T-helper 17 cell (primary cell): ENCODE measurements around the gene GAREM1. TPM values are rescaled to one million over a fixed set of nuclear protein-coding genes. Genes with fewer than 3 reads are reported as not detected.
A peak's percentile ranks its signal among the peaks of the same experiment; 100 is the strongest.
"Not testable (repeated sequence)": the region's sequence is repeated elsewhere in the genome, so short reads cannot be mapped to it uniquely, and the experiment has no call there.

Source experiments
- ATAC-seq: fragments of 150-1000 bp; cut with Tn5 transposase; 2 replicates; pipeline ENCODE4 v1.10.0; 2021; ENCODE audit warnings: mild to moderate bottlenecking, moderate library complexity
- DNase-seq, 3 donors: peaks; one replicate each; pipeline versions ENCODE4 v3.0.0 to v3.0.0-alpha.2; 2020 to 2021
- H3K9me3 ChIP-seq: one replicate; pipeline ENCODE4 v1.7.0; 2013; ENCODE audit warnings: low read length, mild to moderate bottlenecking; ENCODE audit not compliant: control insufficient read depth, poor library complexity, severe bottlenecking
- H3K27ac Mint-ChIP-seq: one replicate; pipeline ENCODE4 v1.8.0; 2022; ENCODE audit warnings: mild to moderate bottlenecking, moderate library complexity, mixed read lengths
- H3K27me3 Mint-ChIP-seq: one replicate; pipeline ENCODE4 v1.8.0; 2022; ENCODE audit warnings: mixed read lengths
- H3K36me3 Mint-ChIP-seq: one replicate; pipeline ENCODE4 v1.8.0; 2022; ENCODE audit warnings: low read depth, mixed read lengths
- H3K4me1 Mint-ChIP-seq: one replicate; pipeline ENCODE4 v1.8.0; 2022; ENCODE audit warnings: mild to moderate bottlenecking, mixed read lengths
- H3K4me3 Mint-ChIP-seq: one replicate; pipeline ENCODE4 v1.8.0; 2022; ENCODE audit warnings: mild to moderate bottlenecking, moderate library complexity, mixed read lengths
- total RNA-seq, 4 donors: library from RNA in 2 of 4; stranded (reverse) in 2 of 4; gene quantifications; one replicate each; pipeline ENCODE4 v1.2.3 and lab custom pipeline; 2022 to 2026

GAREM1 gene
- total RNA-seq, 2 donors from 2014 or later = 0.10 to 0.13 TPM

GRCh38 chr18:32295604-32296003 lies 175.1 kb downstream of the GAREM1 start:
- H3K9me3 ChIP-seq = no peaks in the 10 kb centered on the region
- no peak overlapping the region for H3K4me3 Mint-ChIP-seq
- no peak overlapping the region for H3K27ac Mint-ChIP-seq
- no peaks in the 10 kb centered on the region for H3K4me1 Mint-ChIP-seq
- peaks cover 22% of the 10 kb centered on the region for H3K27me3 Mint-ChIP-seq
- ATAC-seq (no peak), DNase-seq (no peak)
- no peaks in the 10 kb centered on the region for H3K36me3 Mint-ChIP-seq

- no peak for ATAC-seq
- Mint-ChIP-seq H3K36me3 (no peaks in the 10 kb centered on the region), H3K4me1 (no peaks in the 10 kb centered on the region), H3K27ac (no peak overlapping the region), H3K4me3 (no peak overlapping the region), H3K27me3 (peaks cover 17% of the 10 kb centered on the region)
- no peak for DNase-seq
- no peaks in the 10 kb centered on the region for H3K9me3 ChIP-seq
These were observed 177.6 kb downstream of the GAREM1 start for GRCh38 chr18:32293107-32293506.

GRCh38 chr18:32291623-32292022 lies 179.1 kb downstream of the GAREM1 start:
- peaks cover 22% of the 10 kb centered on the region for H3K27me3 Mint-ChIP-seq
- H3K9me3 ChIP-seq, H3K4me1 Mint-ChIP-seq, H3K27ac Mint-ChIP-seq, H3K36me3 Mint-ChIP-seq, DNase-seq, H3K4me3 Mint-ChIP-seq, ATAC-seq: not testable (repeated sequence)

- H3K4me3 Mint-ChIP-seq = no peak overlapping the region
- DNase-seq = no peak
These were observed 179.9 kb downstream of the GAREM1 start for GRCh38 chr18:32290810-32291209.

GRCh38 chr18:32289483-32290075 lies 181.1 kb downstream of the GAREM1 start:
- ATAC-seq = no peak
- peaks cover 38% of the 10 kb centered on the region for H3K27me3 Mint-ChIP-seq
- no peak overlapping the region for H3K4me3 Mint-ChIP-seq
- no peaks in the 10 kb centered on the region for H3K9me3 ChIP-seq
- H3K4me1 Mint-ChIP-seq = peaks cover 3% of the 10 kb centered on the region
- no peak overlapping the region for H3K27ac Mint-ChIP-seq
- peaks cover 6% of the 10 kb centered on the region for H3K36me3 Mint-ChIP-seq
- DNase-seq = peak in 1 of 3 donors; percentile 15

More at GRCh38 chr18:32290810-32291209, 179.9 kb downstream of the GAREM1 start:
- H3K27me3 Mint-ChIP-seq = peaks cover 29% of the 10 kb centered on the region
- H3K4me1 Mint-ChIP-seq = peaks cover 3% of the 10 kb centered on the region
- no peak overlapping the region for H3K27ac Mint-ChIP-seq
- no peak for ATAC-seq
- peaks cover 5% of the 10 kb centered on the region for H3K36me3 Mint-ChIP-seq
- no peaks in the 10 kb centered on the region for H3K9me3 ChIP-seq

- peaks cover 3% of the 10 kb centered on the region for H3K4me1 Mint-ChIP-seq
- ATAC-seq = no peak
- peaks cover 30% of the 10 kb centered on the region for H3K27me3 Mint-ChIP-seq
- H3K4me3 Mint-ChIP-seq = no peak overlapping the region
- H3K9me3 ChIP-seq = no peaks in the 10 kb centered on the region
- H3K27ac Mint-ChIP-seq = no peak overlapping the region
- peaks cover 6% of the 10 kb centered on the region for H3K36me3 Mint-ChIP-seq
- DNase-seq = no peak
These were observed 182.8 kb downstream of the GAREM1 start for GRCh38 chr18:32287873-32288272.

- DNase-seq (no peak), ATAC-seq (no peak)
These were observed 183.4 kb downstream of the GAREM1 start for GRCh38 chr18:32287249-32287648.

GRCh38 chr18:32286749-32287148 lies 183.9 kb downstream of the GAREM1 start:
- peaks cover 23% of the 10 kb centered on the region for H3K27me3 Mint-ChIP-seq
- H3K27ac Mint-ChIP-seq = no peak overlapping the region
- H3K36me3 Mint-ChIP-seq = peaks cover 6% of the 10 kb centered on the region
- no peak overlapping the region for H3K4me3 Mint-ChIP-seq
- peaks cover 3% of the 10 kb centered on the region for H3K4me1 Mint-ChIP-seq
- DNase-seq (no peak), ATAC-seq (no peak)
- H3K9me3 ChIP-seq = no peaks in the 10 kb centered on the region

More at GRCh38 chr18:32287249-32287648, 183.4 kb downstream of the GAREM1 start:
- Mint-ChIP-seq H3K27me3 (peaks cover 23% of the 10 kb centered on the region), H3K4me3 (no peak overlapping the region), H3K36me3 (peaks cover 6% of the 10 kb centered on the region), H3K27ac (no peak overlapping the region), H3K4me1 (peaks cover 3% of the 10 kb centered on the region)
- no peaks in the 10 kb centered on the region for H3K9me3 ChIP-seq

GRCh38 chr18:32284284-32284683 lies 186.4 kb downstream of the GAREM1 start:
- no peak overlapping the region for H3K4me3 Mint-ChIP-seq
- ATAC-seq = no peak
- DNase-seq = no peak
- peaks cover 23% of the 10 kb centered on the region for H3K27me3 Mint-ChIP-seq
- peaks cover 6% of the 10 kb centered on the region for H3K36me3 Mint-ChIP-seq
- peaks cover 3% of the 10 kb centered on the region for H3K4me1 Mint-ChIP-seq
- H3K9me3 ChIP-seq = no peaks in the 10 kb centered on the region
- no peak overlapping the region for H3K27ac Mint-ChIP-seq

- H3K36me3 Mint-ChIP-seq = peaks cover 2% of the 10 kb centered on the region
- ATAC-seq (no peak), DNase-seq (no peak)
- no peaks in the 10 kb centered on the region for H3K9me3 ChIP-seq
- no peak overlapping the region for H3K27ac Mint-ChIP-seq
- no peaks in the 10 kb centered on the region for H3K4me1 Mint-ChIP-seq
- no peak overlapping the region for H3K4me3 Mint-ChIP-seq
- peaks cover 28% of the 10 kb centered on the region for H3K27me3 Mint-ChIP-seq
These were observed 189.8 kb downstream of the GAREM1 start for GRCh38 chr18:32280911-32281310.

GRCh38 chr18:32280188-32280783 lies 190.4 kb downstream of the GAREM1 start:
- no peaks in the 10 kb centered on the region for H3K36me3 Mint-ChIP-seq
- no peak overlapping the region for H3K27ac Mint-ChIP-seq
- H3K4me1 Mint-ChIP-seq = no peaks in the 10 kb centered on the region
- H3K4me3 Mint-ChIP-seq = no peak overlapping the region
- H3K27me3 Mint-ChIP-seq = peaks cover 26% of the 10 kb centered on the region
- no peaks in the 10 kb centered on the region for H3K9me3 ChIP-seq
- ATAC-seq (no peak), DNase-seq (no peak)

- ATAC-seq (no peak), DNase-seq (no peak)
- H3K36me3 Mint-ChIP-seq = no peaks in the 10 kb centered on the region
- no peak overlapping the region for H3K27ac Mint-ChIP-seq
- no peak overlapping the region for H3K4me3 Mint-ChIP-seq
- H3K9me3 ChIP-seq = no peaks in the 10 kb centered on the region
- H3K4me1 Mint-ChIP-seq = no peaks in the 10 kb centered on the region
- H3K27me3 Mint-ChIP-seq = peaks cover 40% of the 10 kb centered on the region
These were observed 192.4 kb downstream of the GAREM1 start for GRCh38 chr18:32278177-32278799.

- H3K36me3 Mint-ChIP-seq = no peaks in the 10 kb centered on the region
- no peak for DNase-seq
- peaks cover 47% of the 10 kb centered on the region for H3K27me3 Mint-ChIP-seq
- H3K4me1 Mint-ChIP-seq = no peaks in the 10 kb centered on the region
- ATAC-seq = no peak
- H3K9me3 ChIP-seq = no peaks in the 10 kb centered on the region
- H3K27ac Mint-ChIP-seq = no peak overlapping the region
- H3K4me3 Mint-ChIP-seq = no peak overlapping the region
These were observed 193.1 kb downstream of the GAREM1 start for GRCh38 chr18:32277549-32277948.

- no peaks in the 10 kb centered on the region for H3K4me1 Mint-ChIP-seq
- no peak for ATAC-seq
- no peak for DNase-seq
- no peaks in the 10 kb centered on the region for H3K36me3 Mint-ChIP-seq
- no peak overlapping the region for H3K27ac Mint-ChIP-seq
- peaks cover 53% of the 10 kb centered on the region for H3K27me3 Mint-ChIP-seq
- no peaks in the 10 kb centered on the region for H3K9me3 ChIP-seq
- H3K4me3 Mint-ChIP-seq = no peak overlapping the region
These were observed 193.8 kb downstream of the GAREM1 start for GRCh38 chr18:32276906-32277305.
